PC-9 (cell line): ENCODE data around the gene BRD1. TPM values are rescaled to one million over a fixed set of nuclear protein-coding genes. Genes with fewer than 3 reads are reported as not detected.

ENCODE experiments used
- BruUV-seq: library from RNA; stranded (reverse); fragments of 400-500 nt; replicated peaks from 2 replicates; lab custom pipeline; 2021; lab: Mats Ljungman, UMichigan
- CTCF ChIA-PET: fragments of 300-600 bp; sonication (Branson Sonifier 250); formaldehyde crosslinking; loops from one replicate; lab custom pipeline; 2022; ENCODE audit warnings: antibody characterized with exemption; lab: Charles Lee
- POLR2A ChIA-PET: fragments of 300-600 bp; sonication (Branson Sonifier 250); formaldehyde crosslinking; loops from one replicate; lab custom pipeline; 2022; ENCODE audit warnings: antibody characterized with exemption; ENCODE audit not compliant: unreplicated experiment; lab: Charles Lee
- DNase-seq, 2 experiments: peaks; one replicate each; pipeline versions ENCODE4 v3.0.0 to v3.0.0-alpha.2; 2015 to 2022; ENCODE audit warnings: mixed read lengths in 1 of 2
- H2AFZ ChIP-seq: fragments of 200-600 bp; sonication (generic); 2 replicates; pipeline ENCODE4 v1.8.1; 2017; ENCODE audit warnings: antibody characterized with exemption
- H3F3A ChIP-seq: fragments of 200-600 bp; sonication (generic); 2 replicates; pipeline ENCODE4 v1.8.1; 2017; ENCODE audit warnings: antibody characterized with exemption, mild to moderate bottlenecking, low read depth; ENCODE audit not compliant: insufficient read depth
- H3K27ac ChIP-seq: fragments of 200-600 bp; sonication (generic); 2 replicates; pipeline ENCODE4 v1.6.1; 2016; ENCODE audit warnings: mixed run types
- H3K27me3 ChIP-seq: fragments of 200-600 bp; sonication (generic); 2 replicates; pipeline ENCODE4 v1.6.1; 2016; ENCODE audit warnings: low read depth, mixed run types; ENCODE audit not compliant: insufficient read depth
- H3K36me3 ChIP-seq: fragments of 200-600 bp; sonication (generic); 2 replicates; pipeline ENCODE4 v1.6.1; 2016; ENCODE audit warnings: low read depth, mixed run types
- H3K4me1 ChIP-seq: fragments of 200-600 bp; sonication (generic); replicated peaks from 2 replicates; pipeline ENCODE4 v1.6.1; 2016; ENCODE audit warnings: mixed run types; ENCODE audit not compliant: insufficient read depth
- H3K4me2 ChIP-seq: fragments of 200-600 bp; sonication (generic); 2 replicates; pipeline ENCODE4 v1.6.1; 2017; ENCODE audit warnings: mixed run types
- H3K4me3 ChIP-seq: fragments of 200-600 bp; sonication (generic); 2 replicates; pipeline ENCODE4 v1.6.1; 2016; ENCODE audit warnings: mixed run types
- H3K79me2 ChIP-seq: fragments of 200-600 bp; sonication (generic); 2 replicates; pipeline ENCODE4 v1.6.1; 2017; ENCODE audit warnings: low read depth, mixed run types
- H3K9me2 ChIP-seq: fragments of 200-600 bp; sonication (generic); 2 replicates; pipeline ENCODE4 v1.8.1; 2017; ENCODE audit warnings: mild to moderate bottlenecking; ENCODE audit not compliant: insufficient read depth
- H3K9me3 ChIP-seq: fragments of 200-600 bp; sonication (generic); 2 replicates; pipeline ENCODE4 v1.8.1; 2016; ENCODE audit warnings: low read depth; ENCODE audit not compliant: insufficient read depth
- H4K20me1 ChIP-seq: fragments of 200-600 bp; sonication (generic); 2 replicates; pipeline ENCODE4 v1.8.1; 2017; ENCODE audit not compliant: insufficient read depth
- EZH2 ChIP-seq: fragments of 200-600 bp; sonication (generic); IDR thresholded peaks from 2 replicates; pipeline ENCODE4 v1.8.0; 2017; ENCODE audit warnings: antibody characterized with exemption, low read depth
- intact Hi-C: fragments of 100-400 bp; cut with micrococcal nuclease; formaldehyde crosslinking; loops from one replicate; pipeline ENCODE4 v1.10.0; 2022; ENCODE audit not compliant: unreplicated experiment
- total RNA-seq: library from RNA; stranded (reverse); gene quantifications from 2 replicates; pipeline ENCODE4 v1.2.3, GENCODE V29; 2021
- TF ChIP-seq, protein P1 (sequence below): fragments of 200-600 bp; sonication (generic); conservative IDR thresholded peaks from 2 replicates; pipeline ENCODE4 v1.6.1; 2017; ENCODE audit warnings: mixed run types, antibody characterized with exemption, mild to moderate bottlenecking, moderate library complexity

The BRD1 gene
- total RNA-seq, 1 experiment from 2014 or later, result 28.5 TPM

DNA sequence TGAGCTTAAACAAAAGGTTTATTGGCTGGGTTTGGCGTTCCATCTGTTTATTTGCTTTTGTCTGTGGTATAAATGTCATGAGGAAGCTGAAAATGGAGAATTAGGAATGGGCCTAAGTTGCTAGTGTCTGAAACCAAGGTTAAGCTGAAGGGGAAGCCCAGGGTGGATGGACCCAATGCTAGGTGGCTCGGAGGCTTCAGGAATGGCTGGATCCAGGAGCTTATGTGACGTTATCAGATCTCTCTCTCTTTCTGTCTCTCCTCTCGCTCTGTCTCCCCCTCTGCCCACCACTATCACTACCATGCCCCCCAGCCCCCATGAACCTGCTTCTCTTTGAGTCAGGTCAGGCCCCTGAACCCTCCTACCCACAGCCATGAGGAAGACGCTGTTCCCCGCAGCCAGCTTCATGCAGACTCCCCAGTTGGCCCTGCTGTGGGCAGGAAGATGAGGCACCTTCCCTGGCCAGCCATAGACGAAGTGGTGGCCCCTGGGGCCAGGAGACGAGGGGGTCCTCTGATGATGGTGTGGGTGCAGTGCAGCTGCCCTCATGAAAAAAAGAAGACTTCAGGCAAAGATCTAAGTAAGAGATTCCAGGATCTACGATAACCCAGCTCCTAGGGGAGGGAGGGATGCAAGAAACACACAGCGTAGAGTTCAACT lies 101.5 kb downstream of the BRD1 start:
- ChIA-PET CTCF (no interaction called here), POLR2A (no interaction called here)
- no peak overlapping the region for H3K27ac ChIP-seq
- H3K9me3 ChIP-seq, result no peaks in the 10 kb centered on the region
- no peak overlapping the region for H3K4me3 ChIP-seq
- H3K9me2 ChIP-seq, result no peaks in the 10 kb centered on the region
- intact Hi-C loops, result no loop called here
- no peaks in the 10 kb centered on the region for H3K4me1 ChIP-seq
- peaks cover 97% of the 10 kb centered on the region for H3K27me3 ChIP-seq
- no peak overlapping the region for H3K4me2 ChIP-seq
- H3F3A ChIP-seq, result no peaks in the 10 kb centered on the region
- H3K36me3 ChIP-seq, result no peaks in the 10 kb centered on the region
- TF ChIP-seq, protein P1, sequence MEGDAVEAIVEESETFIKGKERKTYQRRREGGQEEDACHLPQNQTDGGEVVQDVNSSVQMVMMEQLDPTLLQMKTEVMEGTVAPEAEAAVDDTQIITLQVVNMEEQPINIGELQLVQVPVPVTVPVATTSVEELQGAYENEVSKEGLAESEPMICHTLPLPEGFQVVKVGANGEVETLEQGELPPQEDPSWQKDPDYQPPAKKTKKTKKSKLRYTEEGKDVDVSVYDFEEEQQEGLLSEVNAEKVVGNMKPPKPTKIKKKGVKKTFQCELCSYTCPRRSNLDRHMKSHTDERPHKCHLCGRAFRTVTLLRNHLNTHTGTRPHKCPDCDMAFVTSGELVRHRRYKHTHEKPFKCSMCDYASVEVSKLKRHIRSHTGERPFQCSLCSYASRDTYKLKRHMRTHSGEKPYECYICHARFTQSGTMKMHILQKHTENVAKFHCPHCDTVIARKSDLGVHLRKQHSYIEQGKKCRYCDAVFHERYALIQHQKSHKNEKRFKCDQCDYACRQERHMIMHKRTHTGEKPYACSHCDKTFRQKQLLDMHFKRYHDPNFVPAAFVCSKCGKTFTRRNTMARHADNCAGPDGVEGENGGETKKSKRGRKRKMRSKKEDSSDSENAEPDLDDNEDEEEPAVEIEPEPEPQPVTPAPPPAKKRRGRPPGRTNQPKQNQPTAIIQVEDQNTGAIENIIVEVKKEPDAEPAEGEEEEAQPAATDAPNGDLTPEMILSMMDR, result no peak
- TF ChIP-seq EZH2, result no peak
- no TSS peak for BruUV-seq
- no peak for DNase-seq
- H3K79me2 ChIP-seq, result no peaks in the 10 kb centered on the region
- peaks cover 4% of the 10 kb centered on the region for H4K20me1 ChIP-seq
- H2AFZ ChIP-seq, result no peak overlapping the region

- no peak for TF ChIP-seq EZH2
- TF ChIP-seq, protein P1, result no peak
- intact Hi-C loops, result no loop called here
- DNase-seq, result no peak
- Histone ChIP-seq H3K9me3 (no peaks in the 10 kb centered on the region), H3K9me2 (no peaks in the 10 kb centered on the region), H3K27me3 (peaks cover 97% of the 10 kb centered on the region), H4K20me1 (peaks cover 8% of the 10 kb centered on the region), H2AFZ (no peak overlapping the region), H3K4me2 (no peak overlapping the region), H3K4me3 (no peak overlapping the region), H3K27ac (no peak overlapping the region), H3K36me3 (no peaks in the 10 kb centered on the region), H3F3A (no peaks in the 10 kb centered on the region), H3K4me1 (no peaks in the 10 kb centered on the region), H3K79me2 (no peaks in the 10 kb centered on the region)
- POLR2A ChIA-PET, result no interaction called here
- BruUV-seq, result no TSS peak
- CTCF ChIA-PET, result no interaction called here
Measured at GRCh38 chr22:49725516-49725915, 102.2 kb downstream of the BRD1 start.

DNA sequence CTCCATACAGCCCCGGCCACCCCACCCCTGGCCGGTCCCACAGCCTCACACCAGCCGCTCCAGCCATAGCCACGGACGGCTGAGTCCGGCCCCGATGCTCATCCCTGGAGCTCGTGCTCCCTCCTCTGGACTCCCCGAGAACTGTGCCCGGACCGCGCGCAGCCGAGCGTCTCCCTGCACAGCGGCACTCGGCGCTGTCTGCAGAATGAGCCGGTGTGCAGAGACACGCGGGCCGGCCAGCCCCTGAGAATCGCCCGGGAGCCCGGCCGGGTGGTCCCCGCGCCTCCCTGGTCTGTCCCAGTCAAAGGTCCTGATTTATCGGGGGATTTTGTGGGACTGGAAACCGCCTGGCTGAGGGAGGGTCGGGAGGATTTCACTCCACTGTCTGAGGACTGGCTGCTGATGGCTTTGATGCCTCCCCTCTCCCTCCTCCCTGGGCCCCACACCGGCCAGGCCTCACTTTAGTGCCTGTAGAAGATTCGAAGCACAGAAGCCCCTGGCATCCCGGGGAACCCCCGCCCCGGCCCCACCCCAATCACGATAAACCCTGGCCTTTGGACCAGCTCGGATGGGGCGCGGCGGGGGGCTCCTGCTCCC lies 102.7 kb downstream of the BRD1 start:
- DNase-seq, result peak in 1 of 2 experiments; percentile 59
- Histone ChIP-seq H3K36me3 (no peaks in the 10 kb centered on the region), H3K4me2 (no peak overlapping the region), H3F3A (no peaks in the 10 kb centered on the region), H3K4me1 (no peaks in the 10 kb centered on the region), H3K9me3 (no peaks in the 10 kb centered on the region), H3K79me2 (no peaks in the 10 kb centered on the region), H3K27ac (no peak overlapping the region), H3K9me2 (no peaks in the 10 kb centered on the region), H4K20me1 (peaks cover 8% of the 10 kb centered on the region), H3K4me3 (no peak overlapping the region), H3K27me3 (peaks cover 99% of the 10 kb centered on the region), H2AFZ (no peak overlapping the region)
- BruUV-seq, result no TSS peak
- intact Hi-C loops, result no loop called here
- ChIA-PET CTCF (no interaction called here), POLR2A (no interaction called here)
- TF ChIP-seq, protein P1, result peak; percentile 73
- TF ChIP-seq EZH2, result no peak
